Measurements from ENCODE around the gene DHRS3.

DNA sequence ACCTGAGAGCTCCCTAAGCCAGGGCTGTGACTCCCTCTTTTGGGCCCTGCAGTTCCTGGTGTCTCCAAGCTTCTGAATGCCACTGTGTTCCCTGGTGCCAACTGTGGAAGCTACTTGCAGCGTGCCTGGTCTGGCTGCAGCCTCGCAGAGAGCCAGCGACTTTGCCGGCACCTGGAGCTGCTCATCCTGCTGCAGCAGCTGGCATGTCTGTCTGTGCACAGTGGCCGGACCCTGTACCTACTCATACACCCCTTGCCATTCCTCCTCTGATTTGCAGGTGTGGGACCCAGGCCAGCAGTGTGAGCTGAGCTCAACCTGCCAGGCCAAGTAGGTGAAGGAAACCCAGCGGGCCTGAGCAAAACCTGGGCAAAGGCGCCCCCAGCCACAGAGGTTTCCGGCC, 13.6 kb upstream of the DHRS3 start:
- no peak for TF ChIP-seq EZH2 (IDR thresholded peaks at IDR 0.05; ENCODE audit: low read length)
- TF ChIP-seq, protein P1, sequence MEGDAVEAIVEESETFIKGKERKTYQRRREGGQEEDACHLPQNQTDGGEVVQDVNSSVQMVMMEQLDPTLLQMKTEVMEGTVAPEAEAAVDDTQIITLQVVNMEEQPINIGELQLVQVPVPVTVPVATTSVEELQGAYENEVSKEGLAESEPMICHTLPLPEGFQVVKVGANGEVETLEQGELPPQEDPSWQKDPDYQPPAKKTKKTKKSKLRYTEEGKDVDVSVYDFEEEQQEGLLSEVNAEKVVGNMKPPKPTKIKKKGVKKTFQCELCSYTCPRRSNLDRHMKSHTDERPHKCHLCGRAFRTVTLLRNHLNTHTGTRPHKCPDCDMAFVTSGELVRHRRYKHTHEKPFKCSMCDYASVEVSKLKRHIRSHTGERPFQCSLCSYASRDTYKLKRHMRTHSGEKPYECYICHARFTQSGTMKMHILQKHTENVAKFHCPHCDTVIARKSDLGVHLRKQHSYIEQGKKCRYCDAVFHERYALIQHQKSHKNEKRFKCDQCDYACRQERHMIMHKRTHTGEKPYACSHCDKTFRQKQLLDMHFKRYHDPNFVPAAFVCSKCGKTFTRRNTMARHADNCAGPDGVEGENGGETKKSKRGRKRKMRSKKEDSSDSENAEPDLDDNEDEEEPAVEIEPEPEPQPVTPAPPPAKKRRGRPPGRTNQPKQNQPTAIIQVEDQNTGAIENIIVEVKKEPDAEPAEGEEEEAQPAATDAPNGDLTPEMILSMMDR (optimal IDR thresholded peaks at IDR 0.05 in 1 of 3, IDR thresholded peaks at IDR 0.05 in 1 of 3, conservative IDR thresholded peaks at IDR 0.05 in 1 of 3; ENCODE audit: extremely low read depth in 1 of 3, insufficient read depth in 2 of 3, low read length in 3 of 3): no peak

All from keratinocyte (primary cell).